Calu3 (cell line): ENCODE data around the gene NYNRIN. TPM values are rescaled to one million over a fixed set of nuclear protein-coding genes. Genes with fewer than 3 reads are reported as not detected.

Source experiments
- BruUV-seq: library from RNA; stranded (reverse); fragments of 400-500 nt; replicated peaks from 2 replicates; lab custom pipeline; 2021; lab: Mats Ljungman, UMichigan
- CTCF ChIA-PET: fragments of 300-600 bp; sonication (Branson Sonifier 250); formaldehyde crosslinking; loops from one replicate; lab custom pipeline; 2022; ENCODE audit warnings: antibody characterized with exemption; lab: Charles Lee
- DNase-seq: peaks from one replicate; pipeline ENCODE4 v3.0.0; 2022
- H3K27ac Mint-ChIP-seq: one replicate; pipeline ENCODE4 v1.8.0; 2022; ENCODE audit warnings: mixed read lengths; ENCODE audit not compliant: unreplicated experiment
- H3K27me3 Mint-ChIP-seq: one replicate; pipeline ENCODE4 v1.8.0; 2022; ENCODE audit warnings: mixed read lengths; ENCODE audit not compliant: unreplicated experiment
- H3K36me3 Mint-ChIP-seq: one replicate; pipeline ENCODE4 v1.8.0; 2022; ENCODE audit warnings: mild to moderate bottlenecking, moderate library complexity, mixed read lengths; ENCODE audit not compliant: insufficient read depth, unreplicated experiment
- H3K4me1 Mint-ChIP-seq: one replicate; pipeline ENCODE4 v1.8.0; 2022; ENCODE audit warnings: mild to moderate bottlenecking, low read depth, mixed read lengths; ENCODE audit not compliant: unreplicated experiment
- H3K4me3 Mint-ChIP-seq: one replicate; pipeline ENCODE4 v1.8.0; 2022; ENCODE audit warnings: mild to moderate bottlenecking, low read depth, moderate library complexity, mixed read lengths; ENCODE audit not compliant: unreplicated experiment
- H3K9me3 Mint-ChIP-seq: one replicate; pipeline ENCODE4 v1.8.0; 2022; ENCODE audit warnings: low read depth, mixed read lengths; ENCODE audit not compliant: unreplicated experiment
- CTCF ChIP-seq: fragments of 200-600 bp; IDR thresholded peaks from one replicate; pipeline ENCODE4 v1.8.0; 2022; ENCODE audit warnings: antibody characterized with exemption; ENCODE audit not compliant: unreplicated experiment
- intact Hi-C: fragments of 100-400 bp; cut with micrococcal nuclease; formaldehyde crosslinking; loops from one replicate; pipeline ENCODE4 v1.10.0; 2022; ENCODE audit not compliant: unreplicated experiment
- total RNA-seq: library from RNA; stranded (reverse); gene quantifications from 2 replicates; pipeline ENCODE4 v1.2.3, GENCODE V29; 2022

The NYNRIN gene
- total RNA-seq, 1 experiment from 2014 or later: 7.5 TPM

- Mint-ChIP-seq H3K4me1 (peaks cover 11% of the 10 kb centered on the region), H3K27me3 (no peaks in the 10 kb centered on the region), H3K4me3 (no peak overlapping the region), H3K36me3 (peaks cover 12% of the 10 kb centered on the region), H3K9me3 (no peaks in the 10 kb centered on the region), H3K27ac (no peak overlapping the region)
- intact Hi-C loops: no loop called here
- no peak for TF ChIP-seq CTCF
- BruUV-seq: no TSS peak
- no peak for DNase-seq
- CTCF ChIA-PET: no interaction called here
Measured at GRCh38 chr14:24403294-24403998, 4.6 kb downstream of the NYNRIN start.

- Mint-ChIP-seq H3K27ac (no peak overlapping the region), H3K9me3 (no peaks in the 10 kb centered on the region), H3K4me1 (peaks cover 11% of the 10 kb centered on the region), H3K27me3 (no peaks in the 10 kb centered on the region), H3K36me3 (peaks cover 5% of the 10 kb centered on the region), H3K4me3 (no peak overlapping the region)
- BruUV-seq: no TSS peak
- TF ChIP-seq CTCF: no peak
- CTCF ChIA-PET: no interaction called here
- intact Hi-C loops: no loop called here
- DNase-seq: no peak
Measured at GRCh38 chr14:24404814-24405213, 6.0 kb downstream of the NYNRIN start.

DNA sequence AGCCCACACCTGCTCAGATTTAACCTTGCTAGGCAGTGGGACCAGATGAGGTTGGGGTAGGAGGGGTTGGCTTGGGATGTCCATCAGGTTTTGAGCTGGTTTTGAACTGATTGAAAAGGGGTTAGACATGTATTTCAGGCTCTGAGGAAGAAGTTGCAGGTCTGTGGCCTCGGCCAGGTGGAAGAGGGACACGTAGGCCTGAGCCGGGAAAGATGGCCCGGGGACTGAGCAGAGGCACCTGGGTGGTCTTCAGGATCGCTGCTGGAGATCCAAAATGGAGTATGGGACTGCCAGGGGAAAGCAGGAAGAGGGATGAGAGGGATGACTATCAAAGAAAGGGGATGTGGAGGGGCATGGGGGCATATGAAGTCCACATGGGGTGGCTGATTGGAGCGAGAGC lies 7.6 kb downstream of the NYNRIN start:
- H3K36me3 Mint-ChIP-seq: peaks cover 5% of the 10 kb centered on the region
- H3K4me3 Mint-ChIP-seq: no peak overlapping the region
- DNase-seq: no peak
- H3K27ac Mint-ChIP-seq: no peak overlapping the region
- H3K9me3 Mint-ChIP-seq: no peaks in the 10 kb centered on the region
- BruUV-seq: no TSS peak
- no peaks in the 10 kb centered on the region for H3K27me3 Mint-ChIP-seq
- H3K4me1 Mint-ChIP-seq: peaks cover 10% of the 10 kb centered on the region
- TF ChIP-seq CTCF: no peak
- CTCF ChIA-PET: no interaction called here
- intact Hi-C loops: no loop called here

DNA sequence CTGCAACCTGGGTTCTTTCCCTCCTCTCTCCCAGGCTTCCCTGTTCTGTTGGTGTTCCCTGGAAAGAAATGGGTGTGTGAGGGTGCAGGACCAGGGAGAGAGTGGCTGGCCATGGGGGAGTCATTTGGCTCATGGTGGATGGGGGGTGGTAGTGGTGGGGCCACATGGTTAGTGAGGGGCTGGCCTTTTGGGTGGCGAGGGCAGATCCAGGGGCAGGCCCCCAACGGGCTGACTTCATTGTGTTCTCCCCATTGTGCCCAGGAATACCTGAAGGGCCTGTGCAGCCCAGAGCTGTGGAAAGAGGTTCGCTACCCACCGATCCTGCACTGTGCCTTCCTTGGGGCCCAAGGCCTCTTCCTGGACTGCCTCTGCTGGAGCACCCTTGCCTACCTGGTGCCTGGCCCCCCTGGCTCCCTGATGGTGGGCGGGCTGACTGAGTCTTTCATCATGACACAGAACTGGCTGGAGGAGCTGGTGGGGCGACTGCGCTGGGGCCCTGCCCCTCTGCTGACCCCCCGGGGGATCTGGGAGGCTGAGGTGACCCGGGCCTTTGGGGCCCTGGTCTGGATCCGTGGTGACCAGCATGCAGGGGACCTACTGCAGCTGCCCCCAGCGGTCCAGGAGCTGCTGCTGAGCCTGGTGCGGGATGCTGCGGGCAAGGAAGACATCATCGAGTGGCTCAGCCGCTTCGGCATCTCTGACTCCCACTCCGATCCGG lies 9.0 kb downstream of the NYNRIN start:
- BruUV-seq: no TSS peak
- intact Hi-C loops: no loop called here
- CTCF ChIA-PET: no interaction called here
- H3K27me3 Mint-ChIP-seq: no peaks in the 10 kb centered on the region
- H3K27ac Mint-ChIP-seq: no peak overlapping the region
- H3K9me3 Mint-ChIP-seq: no peaks in the 10 kb centered on the region
- H3K4me3 Mint-ChIP-seq: no peak overlapping the region
- no peak for TF ChIP-seq CTCF
- no peaks in the 10 kb centered on the region for H3K4me1 Mint-ChIP-seq
- no peaks in the 10 kb centered on the region for H3K36me3 Mint-ChIP-seq
- DNase-seq: no peak
